GM21381 (cell line): ENCODE measurements around the gene SUV39H1.
A peak's percentile ranks its signal among the peaks of the same experiment; 100 is the strongest.

Experiments
- ATAC-seq: cut with Tn5 transposase; IDR thresholded peaks from one replicate; pipeline ENCODE4 v1.9.1; 2021; ENCODE audit warnings: mild to moderate bottlenecking, moderate library complexity; ENCODE audit not compliant: unreplicated experiment

SUV39H1 gene

DNA sequence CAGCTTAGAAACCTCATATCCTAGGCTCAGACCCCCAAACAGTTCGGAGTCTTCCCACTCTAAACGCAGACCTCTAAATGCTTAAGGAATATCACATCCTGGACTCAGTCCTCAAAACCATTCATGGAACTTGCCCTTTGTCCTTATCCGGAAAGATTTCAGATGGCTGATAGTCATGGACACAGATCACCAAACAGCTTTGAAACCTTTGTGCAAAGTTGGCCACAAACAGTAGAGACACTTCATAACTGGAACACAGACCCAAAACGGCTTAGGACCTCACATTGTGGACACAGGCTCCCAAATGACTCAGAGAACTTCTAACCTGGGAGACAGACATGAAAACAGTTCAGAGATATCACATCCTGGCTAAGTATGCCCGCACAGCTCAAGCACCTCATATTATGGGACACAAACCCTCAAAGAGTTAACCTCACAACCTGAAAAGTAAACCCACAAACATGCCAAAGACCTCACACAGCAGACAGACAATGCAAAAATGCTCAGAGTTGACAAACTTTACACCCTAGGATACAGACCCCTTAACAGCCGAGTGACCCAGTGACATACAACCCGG, 15.5 kb downstream of the SUV39H1 start:
- ATAC-seq = no peak

GRCh38 chrX:48713847-48714246, 17.3 kb downstream of the SUV39H1 start:
- no peak for ATAC-seq

DNA sequence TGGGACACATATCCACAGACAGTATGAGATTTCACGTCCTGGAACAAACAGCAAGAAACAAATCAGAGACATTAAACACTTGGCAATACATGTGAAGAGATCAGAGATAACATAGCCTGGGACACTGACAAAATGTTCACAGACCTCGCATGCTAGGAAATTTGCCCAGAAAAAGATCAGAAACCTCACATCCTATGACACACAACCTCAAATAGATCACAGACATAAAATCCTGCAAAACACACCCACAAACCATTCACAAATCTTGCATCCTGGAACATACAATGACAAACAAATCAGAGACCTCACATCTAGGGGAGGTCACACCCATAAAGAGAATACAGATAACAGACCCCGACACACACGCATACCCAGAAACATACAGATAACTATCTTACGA, 18.0 kb downstream of the SUV39H1 start:
- ATAC-seq = no peak

DNA sequence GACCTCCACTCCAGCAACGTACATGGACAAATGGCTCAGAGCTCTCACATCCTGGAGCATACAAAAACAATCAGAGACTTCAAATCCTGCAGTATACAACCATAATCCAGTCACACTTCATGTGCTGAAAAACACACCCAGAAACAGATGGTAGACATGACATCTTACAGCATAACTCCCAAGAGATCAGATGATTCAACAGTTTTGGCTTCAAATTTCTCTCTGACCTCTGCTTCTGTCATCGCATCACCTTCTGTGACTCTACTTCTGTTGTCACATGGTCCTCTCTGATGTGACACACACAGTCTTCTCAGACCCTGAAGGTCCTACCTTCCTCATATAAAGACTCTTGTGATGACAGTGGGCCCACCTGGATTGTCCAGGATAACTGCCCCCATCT, 18.5 kb downstream of the SUV39H1 start:
- no peak for ATAC-seq

GRCh38 chrX:48715876-48716502, 19.5 kb downstream of the SUV39H1 start:
- ATAC-seq = no peak

DNA sequence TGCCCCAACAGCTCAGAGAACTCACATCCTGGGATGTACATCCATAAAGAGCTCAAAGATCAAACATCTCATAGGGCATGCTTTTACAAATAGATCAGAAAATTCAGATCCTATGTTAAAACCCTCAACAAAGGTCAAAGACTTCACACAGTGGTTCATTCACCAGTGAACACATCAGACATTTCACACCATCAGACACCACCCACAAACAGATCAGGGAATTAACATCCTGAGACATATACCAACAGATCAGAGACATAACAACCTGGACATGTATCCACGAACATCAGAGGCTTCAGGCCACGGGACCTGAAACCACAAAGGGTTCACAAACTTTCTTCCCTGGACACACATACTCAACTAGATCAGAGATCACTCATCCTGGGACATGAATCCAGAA, 23.4 kb downstream of the SUV39H1 start:
- no peak for ATAC-seq

DNA sequence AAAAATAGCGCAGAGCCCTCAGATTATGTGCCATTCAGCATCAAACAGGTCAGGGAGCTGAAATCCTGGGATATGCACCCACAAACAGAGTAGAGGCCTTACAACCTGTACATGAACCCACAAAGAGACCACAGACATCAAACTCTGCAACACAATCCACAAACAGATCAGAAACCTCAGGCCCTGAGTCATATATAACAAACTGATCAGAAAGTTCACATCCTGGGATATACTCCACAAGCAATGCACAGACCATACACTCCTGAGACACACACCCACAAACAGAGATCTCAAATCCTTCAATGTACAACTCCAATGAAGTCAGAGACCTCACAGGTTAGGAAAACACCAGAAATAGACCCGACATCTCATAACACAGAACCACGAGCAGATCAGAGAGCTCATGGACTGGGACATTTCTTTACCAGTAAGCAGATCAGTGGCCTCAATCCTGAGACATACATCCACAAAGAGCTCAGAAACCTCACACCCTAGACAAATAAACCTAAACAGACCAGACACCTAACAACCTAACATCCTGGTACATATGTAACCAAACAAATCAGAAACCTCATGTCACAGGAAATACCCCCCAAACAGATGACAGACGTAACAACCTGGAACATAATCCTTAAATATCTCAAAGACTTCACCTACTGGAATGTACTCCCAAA, 24.2 kb downstream of the SUV39H1 start:
- no peak for ATAC-seq

GRCh38 chrX:48721916-48722315, 25.4 kb downstream of the SUV39H1 start:
- no peak for ATAC-seq

- ATAC-seq = no peak
Observed at GRCh38 chrX:48726596-48726995, 30.1 kb downstream of the SUV39H1 start.

DNA sequence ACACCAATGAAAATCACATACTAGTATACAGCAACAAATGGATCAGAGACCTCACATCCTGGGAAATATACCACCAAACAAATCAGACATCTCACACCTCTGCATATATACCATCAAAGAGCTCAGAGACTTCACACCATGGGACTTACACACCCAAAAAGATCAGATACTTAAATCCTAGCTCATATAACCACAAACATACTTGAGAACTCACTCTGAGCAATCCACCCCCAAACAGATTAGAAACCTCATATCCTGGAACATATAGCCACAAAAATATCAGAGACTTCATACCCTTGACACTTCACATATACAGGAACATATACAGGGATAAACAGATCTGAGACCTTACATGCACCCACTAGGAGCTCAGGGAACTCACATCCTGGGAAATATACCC, 32.1 kb downstream of the SUV39H1 start:
- no peak for ATAC-seq

- no peak for ATAC-seq
Observed at GRCh38 chrX:48736303-48736702, 39.8 kb downstream of the SUV39H1 start.

- ATAC-seq = no peak
Observed at GRCh38 chrX:48736878-48737212, 40.3 kb downstream of the SUV39H1 start.

DNA sequence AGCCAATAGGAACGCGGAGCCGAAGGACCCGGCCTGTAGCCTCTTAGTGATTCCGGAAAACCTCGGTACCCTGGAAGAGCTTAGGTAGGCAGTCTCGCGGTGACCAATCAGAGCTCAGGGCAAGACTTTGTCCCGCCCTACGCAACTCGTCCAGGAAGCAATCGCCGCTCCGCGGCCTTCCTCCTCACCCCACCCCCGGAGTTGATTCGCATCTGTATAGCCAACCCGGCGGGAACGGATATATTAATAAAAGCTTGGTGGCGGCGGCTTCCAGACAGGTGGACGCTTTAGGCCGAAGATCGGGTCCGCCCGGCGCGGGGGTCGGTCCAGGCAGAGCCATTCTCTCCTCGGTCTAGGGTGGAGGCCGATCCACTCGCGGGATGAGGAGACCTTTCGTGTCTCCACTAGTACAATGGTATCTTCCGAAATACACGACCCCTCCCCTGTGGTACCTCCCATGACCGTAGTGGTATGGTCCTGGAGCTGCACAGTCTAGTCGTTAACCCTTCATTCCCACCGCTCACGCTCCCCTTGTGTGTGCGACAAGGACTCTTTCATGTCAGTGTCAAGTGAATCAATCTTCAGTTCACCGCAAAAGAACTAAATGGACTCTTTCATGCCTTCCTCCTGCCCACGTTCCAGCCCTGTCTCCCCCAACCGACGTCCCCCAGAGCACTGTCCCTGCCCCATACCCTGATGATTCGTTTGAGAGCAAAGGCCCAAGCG, 40.8 kb downstream of the SUV39H1 start:
- peak; percentile 99 for ATAC-seq

DNA sequence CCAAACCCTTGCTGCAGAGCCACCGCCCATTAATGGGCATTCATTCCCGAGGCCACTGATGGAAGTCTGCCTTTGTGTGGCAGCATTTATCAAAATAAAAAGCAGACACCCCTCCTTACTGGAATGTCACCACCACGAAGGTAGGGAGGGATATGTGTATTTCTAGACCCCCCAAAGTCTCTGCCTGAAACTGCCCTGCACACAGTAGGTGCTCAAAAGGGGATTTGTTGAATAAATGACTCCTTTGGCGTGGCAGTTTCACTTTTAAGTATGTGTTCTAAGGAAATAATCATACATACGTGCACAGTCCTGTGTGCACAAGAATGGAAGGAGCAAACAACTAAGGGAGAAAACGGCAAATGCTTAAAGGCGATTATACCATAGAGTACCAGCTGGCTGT, 41.4 kb downstream of the SUV39H1 start:
- no peak for ATAC-seq

DNA sequence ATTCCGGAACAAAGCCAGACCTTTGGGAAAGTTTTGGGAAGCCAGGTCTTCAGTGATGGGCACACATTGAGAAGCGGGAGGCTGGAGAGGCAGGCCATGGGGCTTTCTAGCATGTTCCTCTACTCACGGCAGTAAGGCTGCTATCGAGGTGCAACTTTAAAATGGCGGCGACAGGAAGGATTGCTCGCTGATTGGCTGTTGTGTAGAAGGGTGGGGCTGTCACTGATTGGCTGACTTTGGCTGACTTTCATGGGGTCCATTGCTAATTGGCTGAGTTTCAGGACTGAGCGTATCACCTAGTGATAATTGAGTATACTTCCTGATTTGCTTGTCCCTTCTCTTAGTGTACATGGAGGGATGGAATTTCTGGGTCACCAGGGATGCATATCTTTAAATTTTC, 45.3 kb downstream of the SUV39H1 start:
- ATAC-seq = no peak

GRCh38 chrX:48745222-48745621, 48.7 kb downstream of the SUV39H1 start:
- ATAC-seq = no peak

- ATAC-seq = no peak
Observed at GRCh38 chrX:48747415-48748016, 51.0 kb downstream of the SUV39H1 start.

- no peak for ATAC-seq
Observed at GRCh38 chrX:48749182-48749581, 52.6 kb downstream of the SUV39H1 start.

GRCh38 chrX:48751343-48751742, 54.8 kb downstream of the SUV39H1 start:
- ATAC-seq = no peak

DNA sequence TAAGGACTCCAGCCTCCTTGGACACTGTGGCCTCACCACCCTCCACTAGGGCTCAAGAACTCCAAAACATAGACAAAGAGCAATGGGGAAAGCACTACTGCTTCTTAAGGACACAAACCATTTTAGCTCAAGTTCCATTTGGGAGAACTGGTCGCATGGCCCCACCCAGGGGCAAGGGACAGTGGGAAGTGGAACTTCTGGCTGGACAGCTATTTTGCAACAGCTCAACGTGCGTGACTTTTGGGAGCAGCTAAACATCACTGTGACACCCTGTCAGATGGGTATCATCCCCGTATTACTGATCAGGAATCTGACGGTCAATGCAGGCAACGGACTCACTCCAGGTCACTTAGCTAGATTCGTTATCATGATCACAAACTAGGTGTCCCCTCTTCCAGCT, 56.0 kb downstream of the SUV39H1 start:
- ATAC-seq = no peak

DNA sequence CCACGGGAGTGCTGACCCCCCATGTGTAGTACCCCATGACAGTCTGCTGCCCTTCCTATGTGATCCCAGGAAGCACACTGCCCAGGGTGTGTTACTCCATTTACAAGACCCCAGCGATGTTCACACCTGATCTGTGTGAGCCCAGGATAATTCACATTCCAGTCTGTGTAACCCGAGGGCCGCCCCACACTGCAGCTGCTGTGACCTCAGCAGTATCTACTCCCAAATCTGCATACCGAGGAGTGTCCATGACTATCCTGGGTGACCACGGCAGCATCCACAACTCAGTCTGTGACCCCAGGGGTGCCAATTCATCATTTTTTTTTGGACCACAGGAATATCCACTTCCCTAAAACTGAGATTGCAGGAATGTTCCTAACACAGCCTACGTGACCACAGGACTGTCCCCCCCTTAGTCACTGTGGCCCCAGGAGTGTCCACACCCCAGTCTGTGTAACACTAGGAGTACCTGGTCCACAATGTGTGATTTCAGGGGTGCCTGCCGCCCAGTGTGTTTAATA, 57.2 kb downstream of the SUV39H1 start:
- ATAC-seq = no peak
